Fibroblast of villous mesenchyme (primary cell): ENCODE data around the gene TMEM232. TPM values are rescaled to one million over a fixed set of nuclear protein-coding genes. Genes with fewer than 3 reads are reported as not detected.

Source experiments
- DNase-seq: peaks from one replicate; pipeline ENCODE4 v3.0.0-alpha.2; 2010; ENCODE audit warnings: low read depth
- H3K4me3 ChIP-seq: 2 replicates; pipeline ENCODE4 v1.5.1; 2011; ENCODE audit warnings: low read depth, mild to moderate bottlenecking, low read length
- small RNA-seq: library from RNA; depleted of rRNA; stranded (forward); fragments of <200 nt; gene quantifications from one replicate; pipeline ENCODE3, GENCODE V24; 2012
- total RNA-seq: library from RNA; depleted of rRNA; stranded (reverse); fragments of >200 nt; gene quantifications from 2 replicates; pipeline ENCODE4 v1.2.3, GENCODE V29; 2012
- TF ChIP-seq, protein P1 (sequence below): IDR thresholded peaks from 2 replicates; pipeline ENCODE4 v1.5.1; 2012; ENCODE audit warnings: low read depth, mild to moderate bottlenecking, low read length; ENCODE audit not compliant: insufficient read depth

The TMEM232 gene
- total RNA-seq, 1 donor = 1.3 TPM

- no peak for DNase-seq
- TF ChIP-seq, protein P1, sequence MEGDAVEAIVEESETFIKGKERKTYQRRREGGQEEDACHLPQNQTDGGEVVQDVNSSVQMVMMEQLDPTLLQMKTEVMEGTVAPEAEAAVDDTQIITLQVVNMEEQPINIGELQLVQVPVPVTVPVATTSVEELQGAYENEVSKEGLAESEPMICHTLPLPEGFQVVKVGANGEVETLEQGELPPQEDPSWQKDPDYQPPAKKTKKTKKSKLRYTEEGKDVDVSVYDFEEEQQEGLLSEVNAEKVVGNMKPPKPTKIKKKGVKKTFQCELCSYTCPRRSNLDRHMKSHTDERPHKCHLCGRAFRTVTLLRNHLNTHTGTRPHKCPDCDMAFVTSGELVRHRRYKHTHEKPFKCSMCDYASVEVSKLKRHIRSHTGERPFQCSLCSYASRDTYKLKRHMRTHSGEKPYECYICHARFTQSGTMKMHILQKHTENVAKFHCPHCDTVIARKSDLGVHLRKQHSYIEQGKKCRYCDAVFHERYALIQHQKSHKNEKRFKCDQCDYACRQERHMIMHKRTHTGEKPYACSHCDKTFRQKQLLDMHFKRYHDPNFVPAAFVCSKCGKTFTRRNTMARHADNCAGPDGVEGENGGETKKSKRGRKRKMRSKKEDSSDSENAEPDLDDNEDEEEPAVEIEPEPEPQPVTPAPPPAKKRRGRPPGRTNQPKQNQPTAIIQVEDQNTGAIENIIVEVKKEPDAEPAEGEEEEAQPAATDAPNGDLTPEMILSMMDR = no peak
- no peak overlapping the region for H3K4me3 ChIP-seq
These were observed 349.1 kb downstream of the TMEM232 start for GRCh38 chr5:110377361-110377760.

DNA sequence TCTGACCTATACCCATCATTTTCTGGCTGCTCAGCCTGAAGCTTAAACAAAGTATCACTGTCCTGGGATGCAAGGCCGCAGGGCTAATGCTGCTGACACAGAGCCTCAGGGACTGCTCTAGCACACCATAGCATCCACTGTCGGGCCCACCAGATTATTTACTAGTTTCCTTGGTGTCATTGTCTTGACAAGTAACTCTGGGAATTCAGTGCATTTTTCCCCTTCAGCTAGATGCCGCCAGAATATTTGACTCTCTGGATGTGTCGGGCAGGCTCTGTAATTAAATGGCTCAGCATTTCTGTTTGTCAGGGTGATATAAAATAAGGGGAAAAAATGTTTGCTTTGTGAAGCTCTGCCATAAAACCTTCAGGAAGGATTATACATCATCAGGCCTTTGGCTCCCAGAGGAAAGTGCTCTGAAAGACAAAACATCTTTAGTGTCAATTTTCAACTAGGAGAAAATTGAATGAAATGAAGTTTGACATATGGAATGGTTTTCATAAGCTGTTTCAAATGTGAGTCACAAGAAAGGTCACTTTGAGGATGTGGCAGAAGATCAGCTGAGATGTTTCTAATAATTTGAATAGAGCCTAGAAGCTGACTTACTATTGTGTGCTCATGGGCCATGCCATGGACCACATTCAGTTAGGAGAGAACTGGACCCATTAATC lies 350.1 kb downstream of the TMEM232 start:
- H3K4me3 ChIP-seq = no peak overlapping the region
- DNase-seq = peak; percentile 36
- TF ChIP-seq, protein P1 = no peak

- TF ChIP-seq, protein P1 = no peak
- no peak overlapping the region for H3K4me3 ChIP-seq
- no peak for DNase-seq
These were observed 354.8 kb downstream of the TMEM232 start for GRCh38 chr5:110371725-110372041.

GRCh38 chr5:110371011-110371724 lies 355.3 kb downstream of the TMEM232 start:
- TF ChIP-seq, protein P1 = no peak
- no peak for DNase-seq
- H3K4me3 ChIP-seq = no peak overlapping the region

Small RNAs within 50 kb of the gene (small RNA-seq; reads per million reads assigned to genes)
- gene MIR548F3 (not detected), gene RF00432 (not detected)

Other genes with a start within 250 kb of the TMEM232 start
- 95.7 and 106 TPM in 2 replicates for gene SLC25A46, start 12.3 kb upstream of the TMEM232 start, total RNA-seq